Stimulated activated CD8-positive, alpha-beta memory T cell treated with anti-CD3 and anti-CD28 coated beads, Interleukin-2, amount 100 ng/mL, for 1 hour (primary cell): ENCODE results near the gene PRPF40B.
"Not testable (repeated sequence)": the region's sequence is repeated elsewhere in the genome, so short reads cannot be mapped to it uniquely, and the experiment has no call there.

Experiments
- DNase-seq, 2 donors: peaks; one replicate each; pipeline ENCODE4 v3.0.0-alpha.2; 2020; ENCODE audit warnings: low read depth in 2 of 2

Gene PRPF40B

DNA sequence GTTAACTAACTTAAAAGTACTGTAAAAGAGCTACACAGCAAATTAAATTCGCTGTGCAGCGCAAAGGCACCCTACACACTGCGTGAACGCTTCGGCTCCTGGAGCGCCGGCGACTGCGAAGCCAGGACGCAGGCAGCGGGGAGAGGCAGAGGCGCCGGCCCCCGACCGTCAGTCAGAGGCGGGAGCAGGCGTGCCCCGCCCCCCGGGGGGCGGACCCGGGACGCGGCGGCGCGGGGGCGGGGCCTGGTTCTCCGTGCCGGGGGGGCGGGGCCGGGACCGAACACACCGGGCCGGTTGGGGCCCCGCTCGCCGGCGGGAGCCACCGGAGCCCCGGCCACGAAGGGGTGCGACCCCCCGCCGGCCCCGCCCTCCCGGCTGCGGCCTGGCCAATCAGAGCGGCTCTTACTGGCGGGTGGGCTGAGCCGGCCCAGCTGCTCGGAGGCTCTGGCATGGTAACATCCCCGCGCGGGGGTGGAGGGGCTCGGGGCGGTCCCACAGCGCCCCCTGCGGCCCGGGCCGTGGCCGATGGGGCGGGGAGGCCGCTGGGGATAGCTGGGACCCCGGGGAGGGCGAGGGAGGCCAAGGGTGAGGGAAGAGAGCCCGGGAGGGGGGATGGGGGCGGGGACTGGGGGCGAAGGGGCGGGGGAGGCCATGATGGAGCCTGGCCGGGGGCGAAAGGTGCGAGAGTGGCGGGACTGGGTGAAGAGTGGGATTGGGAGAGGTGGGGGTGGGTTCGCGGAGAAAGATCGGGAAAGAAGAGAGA is at the start of gene PRPF40B:
Gene PRPF40B, plus strand, starts transcription at position 420 of the 763 bp plus-strand sequence. Its CDS starts 30 bp downstream, at position 450.
- DNase-seq: peak; percentile 59 to 73

DNA sequence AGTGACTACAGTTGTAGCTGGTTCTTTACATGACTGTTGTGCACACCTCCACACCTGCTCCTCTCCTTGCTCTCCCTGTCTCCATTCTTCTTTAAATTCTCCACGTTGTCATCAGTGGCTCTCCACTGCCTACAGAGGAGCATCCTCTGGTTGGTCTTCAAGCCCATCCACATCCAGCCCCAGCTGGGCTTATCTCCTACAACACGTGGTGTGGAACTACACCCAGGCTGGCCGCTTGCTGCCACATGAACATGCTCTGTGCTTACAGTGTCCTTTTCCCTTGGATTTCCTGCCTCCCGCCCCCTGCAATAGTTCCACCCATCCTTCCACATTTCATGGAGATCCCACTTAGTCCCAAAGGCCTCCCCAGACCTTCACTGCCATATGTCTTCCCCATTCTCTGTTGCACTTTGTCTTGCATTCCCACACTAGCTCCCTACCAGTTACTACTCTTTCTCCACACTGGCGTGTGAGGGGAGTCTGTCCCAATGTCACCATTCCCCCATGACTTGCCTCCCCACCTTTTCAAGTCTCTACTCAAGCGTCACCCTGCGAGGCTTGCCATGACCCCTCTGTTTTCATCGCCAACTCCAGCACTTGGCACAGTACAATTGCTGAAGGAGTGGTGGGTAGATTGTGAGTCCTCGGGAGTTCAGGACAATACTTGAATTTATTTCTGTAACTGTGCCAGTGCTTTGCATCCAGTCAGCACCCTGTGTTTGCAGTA is 45.6 kb upstream of the PRPF40B start:
- DNase-seq: no peak

DNA sequence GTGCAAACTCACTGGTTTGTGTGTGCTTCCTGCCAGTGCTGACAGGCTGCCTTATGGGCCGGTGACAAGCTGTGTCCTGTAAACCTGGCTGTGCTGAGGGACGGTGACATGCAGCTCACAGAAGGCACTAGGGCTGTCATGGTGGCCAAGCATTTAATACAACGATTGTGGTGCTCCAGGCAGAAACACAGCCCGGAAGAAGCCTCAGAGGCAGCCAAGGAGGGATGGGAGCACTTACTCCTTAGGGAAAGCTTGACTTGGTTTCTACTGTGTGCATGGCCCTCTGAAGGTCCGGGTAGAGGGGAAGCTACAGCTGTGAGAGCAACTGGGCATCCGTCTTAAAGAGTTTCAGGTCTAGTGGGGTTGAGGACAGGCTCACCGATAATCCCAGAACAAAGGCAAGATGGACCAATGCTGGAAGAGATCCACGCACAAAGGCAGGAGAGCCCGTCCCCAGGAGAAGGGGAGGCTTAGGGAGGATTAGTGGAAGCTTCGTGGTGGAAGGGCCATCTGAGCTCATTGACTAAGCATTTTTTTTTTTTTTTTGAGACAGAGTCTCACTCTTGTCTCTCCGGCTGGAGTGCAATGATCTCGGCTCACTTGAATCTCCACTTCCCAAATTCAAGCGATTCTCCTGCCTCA is 44.8 kb upstream of the PRPF40B start:
- no peak for DNase-seq

DNA sequence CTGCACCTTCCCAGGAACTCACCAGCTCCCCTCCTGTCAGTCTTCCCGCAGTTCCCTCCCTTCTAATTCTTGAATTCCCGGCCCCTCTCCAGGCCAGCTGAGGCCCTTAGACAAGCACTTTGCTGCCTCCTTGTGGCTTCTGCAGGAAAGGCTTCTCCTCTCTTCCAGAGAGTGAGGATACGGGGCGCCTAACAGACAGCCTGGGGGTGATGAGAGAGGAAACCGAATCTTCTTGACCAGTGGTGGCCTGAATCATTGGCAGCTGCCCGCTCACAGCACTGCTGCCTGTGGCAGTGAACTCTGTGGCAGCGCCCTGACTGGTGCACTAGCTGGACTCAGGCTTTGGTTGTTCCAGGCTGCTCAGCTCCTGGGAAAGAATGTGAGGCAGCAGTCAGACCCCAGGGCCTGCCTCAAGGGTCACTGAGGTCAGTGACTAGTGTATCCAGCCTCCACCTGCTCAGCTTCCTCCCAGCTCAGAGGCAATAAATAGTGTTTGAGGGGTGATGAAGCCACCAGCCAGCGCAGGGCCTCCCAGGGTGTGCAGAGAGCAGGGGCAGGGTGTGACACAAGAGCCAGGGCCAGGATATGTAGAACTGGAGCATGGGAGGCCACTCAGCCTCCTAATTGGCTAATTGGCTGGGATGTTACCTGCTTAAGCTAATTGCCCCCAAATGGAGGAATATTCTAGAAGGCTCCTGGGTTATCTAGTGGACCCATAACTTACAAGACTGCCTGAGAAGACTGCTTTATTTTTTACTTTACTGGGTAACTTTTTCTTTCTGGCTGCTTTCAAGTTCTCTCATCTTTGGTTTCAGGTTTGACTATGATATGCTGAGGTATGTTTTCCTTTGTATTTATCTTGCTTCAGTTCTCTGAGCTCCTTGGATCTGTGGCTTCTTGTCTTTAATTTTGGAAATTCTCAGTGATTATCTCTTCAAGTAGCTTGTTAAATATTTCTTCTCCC is 42.5 kb upstream of the PRPF40B start:
- DNase-seq: peak; percentile 16 to 33

DNA sequence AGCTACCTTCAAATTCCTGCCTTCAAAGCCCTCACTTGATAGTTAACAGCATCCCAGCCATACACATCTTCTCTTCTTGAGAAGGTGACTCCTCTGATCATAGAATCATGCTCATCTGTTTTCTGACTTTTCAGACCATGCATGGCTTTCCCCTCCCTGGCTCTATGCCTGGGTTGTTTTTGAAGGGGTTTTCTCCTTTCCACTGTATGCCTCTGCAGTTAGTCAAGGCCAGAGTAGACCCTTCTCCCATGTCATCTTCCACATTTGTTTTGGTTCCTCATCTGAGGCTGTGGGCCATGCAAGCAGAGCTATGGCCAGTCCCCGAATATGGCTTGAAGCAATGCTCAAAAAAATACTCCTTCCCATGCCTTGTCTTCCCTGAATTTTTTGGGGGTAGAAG is 41.2 kb upstream of the PRPF40B start:
- DNase-seq: no peak

DNA sequence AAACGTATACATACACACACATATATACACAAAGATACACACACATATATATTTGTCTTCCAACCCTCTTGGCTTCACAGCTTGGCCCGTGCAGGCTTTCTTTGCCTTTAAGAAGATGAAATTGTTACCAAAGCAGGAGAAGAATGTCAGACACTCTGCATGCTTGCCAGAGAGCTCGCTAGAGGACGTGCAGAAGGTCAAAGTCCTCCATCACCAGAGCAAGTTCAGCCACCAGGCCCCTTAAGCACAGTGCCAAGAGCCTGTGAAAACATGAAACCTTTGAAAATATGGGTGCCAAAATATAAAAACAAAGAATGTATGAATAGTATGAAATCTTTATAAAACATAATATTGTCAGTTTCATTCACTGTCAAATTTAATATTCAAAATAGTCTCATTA is 40.5 kb upstream of the PRPF40B start:
- no peak for DNase-seq

DNA sequence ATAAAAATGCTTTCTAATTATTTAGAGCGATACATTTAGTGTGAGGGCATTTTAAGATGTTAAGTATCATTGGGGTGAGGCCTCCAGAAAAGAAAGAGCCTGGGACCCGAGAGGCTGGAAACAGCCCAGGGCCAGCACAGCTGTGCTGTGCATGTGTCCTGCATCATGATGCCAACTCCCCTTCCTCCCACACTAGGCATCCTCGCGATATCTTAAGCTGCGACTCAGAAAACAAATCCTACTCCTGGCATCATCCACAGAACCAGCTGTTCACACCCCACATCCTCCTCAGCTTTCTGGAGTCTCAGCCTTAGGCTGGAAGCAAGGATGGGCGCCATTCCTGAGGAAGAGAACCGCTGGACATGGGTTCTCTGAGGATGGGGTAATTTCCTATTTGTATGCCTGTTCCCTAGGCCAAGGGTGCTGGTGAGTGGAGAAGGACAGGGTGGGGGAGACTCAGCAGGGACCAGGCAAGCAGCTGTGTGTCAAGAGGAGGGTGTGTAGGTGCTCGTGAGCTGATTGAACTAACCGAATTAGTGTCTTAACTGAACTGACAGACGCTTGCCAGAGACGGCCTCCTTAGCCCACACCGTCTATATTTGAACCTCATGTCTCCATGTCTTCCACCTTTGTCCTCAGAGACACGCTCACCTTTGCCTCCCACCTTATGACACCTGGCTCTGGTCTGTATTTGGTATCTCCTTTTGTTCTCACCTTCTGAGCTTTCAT is 39.8 kb upstream of the PRPF40B start:
- no peak for DNase-seq

DNA sequence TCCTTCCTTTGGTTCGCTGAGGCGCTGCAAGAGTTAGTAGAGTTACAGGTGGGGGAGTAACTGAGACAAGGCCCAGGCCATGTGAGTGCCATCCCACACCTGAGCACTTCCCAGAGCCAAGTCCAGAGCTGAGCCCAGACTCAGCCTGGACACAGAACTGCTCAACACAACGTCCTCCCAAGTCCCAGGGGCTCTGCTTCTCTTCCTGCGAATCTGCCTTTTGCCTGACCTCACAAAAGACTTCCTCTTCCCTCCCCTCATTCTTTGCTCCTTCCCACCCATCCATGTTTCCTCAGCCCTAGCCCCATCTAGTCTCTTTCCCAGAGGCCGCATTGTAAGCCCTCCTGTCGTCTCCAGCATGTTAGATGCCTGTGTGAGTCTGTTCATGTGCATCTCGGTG is 38.8 kb upstream of the PRPF40B start:
- no peak for DNase-seq

DNA sequence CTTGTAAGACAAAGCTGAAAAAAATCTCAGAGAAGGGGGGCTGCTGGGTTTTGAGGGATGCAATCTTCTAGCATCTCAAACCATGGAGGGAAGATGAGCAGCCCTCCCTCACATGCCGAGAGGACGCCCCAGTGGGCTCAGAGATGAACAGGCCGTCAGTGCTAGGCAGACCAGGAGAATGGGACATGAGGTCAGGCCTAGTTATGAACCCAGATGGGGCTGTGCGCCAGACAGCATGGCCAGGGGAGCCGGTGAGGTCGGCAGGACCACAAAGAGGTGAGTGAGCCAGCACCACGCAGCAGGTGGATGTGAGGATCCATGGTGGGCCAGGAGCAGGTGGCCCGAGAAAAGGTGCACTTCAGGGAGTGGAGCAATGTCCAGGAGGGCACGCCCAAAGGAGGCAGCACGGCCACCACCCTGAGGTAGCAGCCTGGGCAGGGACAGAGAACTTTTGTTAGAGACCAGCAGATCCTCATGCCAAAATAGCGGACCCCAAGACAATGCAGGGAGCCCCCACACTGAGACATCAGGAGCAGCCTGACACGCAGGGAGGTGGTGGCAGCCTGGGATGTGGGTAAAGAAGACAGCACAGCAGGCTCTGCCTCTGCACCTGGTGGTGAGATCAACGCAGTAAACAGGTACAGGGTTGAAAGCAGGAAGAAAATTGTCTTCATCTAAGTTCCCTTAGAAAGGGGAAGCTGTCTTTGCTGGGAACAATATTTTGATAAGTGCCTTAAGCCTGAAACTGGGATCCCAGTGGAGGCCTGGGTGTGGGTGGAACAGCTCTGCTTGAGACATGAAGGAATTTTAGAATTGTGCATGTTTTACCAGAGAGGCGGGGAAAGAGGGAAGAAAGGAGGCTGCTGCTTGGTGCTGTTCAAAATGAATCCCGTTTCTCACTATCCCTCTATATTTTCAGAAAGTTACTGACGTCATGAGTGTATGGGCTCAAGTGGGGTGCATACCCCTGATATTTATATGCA is 37.6 kb upstream of the PRPF40B start:
- no peak for DNase-seq

DNA sequence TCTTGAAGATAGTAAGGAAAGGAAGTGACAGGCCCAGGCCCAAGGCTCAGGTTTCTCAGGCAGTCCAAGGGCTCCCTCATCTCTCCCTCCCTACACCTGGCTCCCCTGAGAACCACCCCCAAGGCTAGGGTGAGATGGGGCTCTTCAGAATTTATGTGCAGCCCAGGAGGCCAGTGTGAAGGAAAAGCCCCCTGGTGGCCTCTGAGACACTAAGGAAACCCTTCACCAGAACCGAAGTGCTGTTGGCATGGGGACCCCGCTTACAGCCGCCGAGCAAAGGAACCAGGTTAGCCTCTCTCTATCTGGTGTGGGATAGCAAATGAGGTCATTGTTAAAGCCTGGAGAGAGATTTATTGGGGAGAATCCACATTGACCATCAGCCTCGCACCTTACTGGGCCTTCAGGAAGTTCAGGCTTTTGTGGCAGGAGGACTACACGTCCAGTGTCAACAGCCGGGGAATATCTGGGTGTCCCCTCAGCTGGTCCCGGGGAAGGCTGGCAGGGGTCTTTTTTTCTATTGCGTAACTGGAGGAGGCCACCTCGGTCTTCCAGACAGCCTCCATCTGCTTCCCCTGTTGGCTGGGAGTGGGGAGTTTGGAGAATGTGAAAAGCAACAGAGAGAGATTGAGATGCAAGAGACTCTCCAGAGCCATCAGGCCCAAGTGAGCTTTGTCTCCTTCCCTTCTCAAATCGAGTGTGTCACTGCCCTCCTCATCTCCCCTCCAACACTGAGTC is 36.0 kb upstream of the PRPF40B start:
- DNase-seq: no peak

DNA sequence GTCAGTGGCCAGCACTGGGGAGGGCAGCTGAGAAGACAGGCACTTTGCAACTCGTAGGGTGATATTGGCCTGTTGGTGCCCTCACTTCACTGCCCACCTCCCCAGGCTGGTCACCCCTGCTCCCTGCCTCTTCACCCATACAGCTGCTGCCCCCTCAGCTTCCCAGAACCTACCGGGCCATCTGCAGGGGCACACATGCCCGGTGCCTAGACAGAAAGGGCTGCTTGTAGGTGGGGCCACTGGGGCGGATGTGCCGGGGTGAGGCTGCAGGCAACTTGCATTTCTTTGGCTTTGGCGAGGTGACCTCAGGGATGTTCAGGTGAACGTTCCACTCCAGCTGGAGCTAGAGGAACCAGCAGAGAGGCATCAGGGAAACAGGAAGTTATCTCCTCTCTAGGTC is 35.1 kb upstream of the PRPF40B start:
- DNase-seq: no peak

DNA sequence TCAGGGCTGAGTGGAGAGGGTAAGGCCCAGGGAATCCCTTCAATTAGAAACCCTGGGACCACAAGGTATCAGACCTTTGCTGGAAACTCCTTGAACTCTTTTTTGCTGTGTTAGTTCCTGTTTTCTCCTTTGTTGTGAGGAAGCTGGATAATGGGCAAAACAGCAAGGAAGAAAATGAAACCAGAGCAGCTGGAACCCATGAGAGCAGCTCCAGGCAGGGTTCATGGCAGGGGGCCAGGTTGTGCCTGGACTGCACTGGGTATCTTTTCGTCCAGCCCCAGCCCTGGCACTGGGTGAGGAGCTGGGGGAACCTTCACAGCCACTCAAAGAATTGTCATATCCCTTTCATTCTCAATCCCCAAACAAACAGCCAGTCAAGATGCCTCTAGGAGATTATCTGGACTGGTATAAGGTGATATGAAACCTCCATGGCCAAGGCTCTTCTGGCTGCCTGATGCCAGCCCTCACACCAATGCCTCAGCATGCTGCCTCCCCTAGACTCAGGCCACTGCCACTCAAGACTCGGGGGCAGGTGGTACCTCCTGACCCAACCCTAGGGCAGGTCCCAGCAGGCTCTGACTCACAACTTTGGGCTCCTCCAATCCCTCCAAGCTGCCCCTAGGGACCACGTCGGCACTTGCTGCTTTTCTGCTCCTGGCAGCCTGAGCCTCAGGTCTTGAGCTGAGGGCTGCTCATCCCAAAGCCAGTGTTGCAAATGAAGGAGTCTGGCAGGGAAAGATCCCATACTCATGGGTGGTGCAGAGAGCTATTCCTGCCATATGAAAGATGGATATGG is 34.4 kb upstream of the PRPF40B start:
- DNase-seq: no peak

DNA sequence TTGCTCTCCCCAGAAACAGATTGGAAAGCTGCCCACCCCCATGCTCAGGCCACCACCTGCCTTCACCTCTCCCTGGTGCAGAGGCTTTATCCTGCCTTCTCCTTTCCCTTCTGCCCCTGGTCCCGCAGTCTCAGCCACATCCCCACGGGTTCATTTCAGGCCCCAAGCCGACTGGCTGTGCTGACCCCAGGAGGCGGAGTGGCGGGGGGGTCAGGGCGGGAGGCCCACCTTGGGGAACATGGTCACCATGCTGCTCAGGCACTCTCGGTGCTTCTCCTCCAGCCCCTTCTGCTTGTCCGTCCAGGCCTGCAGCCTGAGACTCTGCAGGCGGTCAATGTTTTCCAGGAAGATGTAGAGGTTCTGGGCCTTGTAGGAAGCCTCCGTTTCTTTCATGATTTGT is 24.8 kb upstream of the PRPF40B start:
- no peak for DNase-seq

DNA sequence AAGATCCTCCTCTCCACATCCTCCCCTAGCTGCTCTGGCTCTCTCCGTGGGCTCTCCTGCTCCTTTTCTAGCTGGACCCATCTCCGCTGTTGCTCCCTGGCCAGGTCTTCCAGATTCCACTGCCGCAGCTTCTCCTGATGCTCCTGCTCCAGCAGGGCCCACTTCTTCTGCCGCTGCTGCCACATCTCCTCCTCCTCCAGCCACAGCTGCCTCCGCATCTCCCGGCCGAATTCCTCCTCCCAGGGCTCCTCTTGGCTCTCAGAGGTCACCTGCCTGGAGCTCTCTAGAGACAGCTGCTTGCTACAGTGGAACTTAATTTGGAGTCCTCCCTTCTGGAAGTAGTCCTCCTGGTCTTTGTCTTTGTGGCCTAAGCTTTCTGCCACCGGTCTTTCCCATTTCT is 23.4 kb upstream of the PRPF40B start:
- DNase-seq: no peak

DNA sequence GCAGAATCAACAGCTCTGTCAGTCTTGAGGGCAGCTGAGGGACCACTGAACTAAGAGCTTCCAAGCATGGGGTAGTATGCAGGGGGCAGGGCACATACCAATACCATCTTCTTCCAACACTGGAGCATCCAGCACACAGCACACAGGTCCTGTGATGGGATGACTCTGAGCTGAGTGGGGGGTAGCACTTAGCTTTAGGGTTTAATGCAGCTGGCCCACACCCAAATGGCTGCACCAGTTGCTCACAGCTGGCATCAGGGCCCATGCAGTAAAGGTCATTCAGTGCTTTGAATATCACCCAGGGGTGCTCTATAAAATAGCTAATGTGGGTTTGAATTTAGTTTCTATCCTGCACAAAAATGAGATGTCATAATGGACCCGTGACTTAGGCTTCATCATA is 19.6 kb upstream of the PRPF40B start:
- no peak for DNase-seq

DNA sequence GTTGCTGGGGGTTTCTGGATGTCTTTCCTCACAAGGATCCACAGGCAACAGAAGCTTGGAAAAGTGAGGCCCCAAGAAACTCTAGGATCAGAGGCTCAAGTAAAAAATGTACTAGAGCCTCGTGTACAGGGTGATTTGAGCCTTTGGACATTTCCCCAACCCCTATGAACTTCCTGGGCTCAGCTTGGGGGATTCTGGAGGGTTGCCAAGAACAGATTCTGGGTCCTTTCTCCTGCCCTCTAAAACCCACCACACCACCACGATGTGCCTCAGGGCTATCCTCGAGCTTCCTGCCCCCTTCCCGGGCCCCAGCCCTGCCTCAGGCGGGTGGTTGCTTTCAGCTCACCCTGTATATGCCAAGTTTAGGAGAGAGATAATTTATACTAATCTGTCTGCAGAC is 18.5 kb upstream of the PRPF40B start:
- no peak for DNase-seq

DNA sequence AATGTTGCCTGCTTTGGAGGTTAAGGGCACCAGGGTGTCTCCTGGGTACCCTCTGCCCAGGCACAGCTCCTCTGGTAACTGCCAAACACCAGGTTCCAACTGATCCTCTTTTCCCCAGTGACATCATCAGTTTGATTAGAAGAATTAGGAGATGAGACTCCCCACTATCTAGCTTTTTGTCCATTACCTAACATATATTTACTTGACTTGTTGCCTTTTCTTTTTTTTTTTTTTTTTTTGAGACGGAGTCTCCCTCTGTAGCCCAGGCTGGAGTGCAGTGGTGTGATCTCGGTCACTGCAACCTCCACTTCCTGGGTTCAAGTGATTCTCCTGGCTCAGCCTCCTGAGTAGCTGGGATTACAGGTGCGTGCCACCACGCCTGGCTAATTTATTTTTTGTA is 17.8 kb upstream of the PRPF40B start, which contains the start of gene FAM186B:
Gene FAM186B, minus strand, starts transcription at position 101 of the 400 bp plus-strand sequence. CDS start 162 bp downstream, outside the sequence.
- not testable (repeated sequence) for DNase-seq
